Central memory CD8-positive, alpha-beta T cell (primary cell): Measurements from ENCODE around the gene SNAPC4.
"Not testable (repeated sequence)": the region's sequence is repeated elsewhere in the genome, so short reads cannot be mapped to it uniquely, and the experiment has no call there.

Experiments used
- ATAC-seq: fragments of 150-1000 bp; cut with Tn5 transposase; replicated peaks from 2 replicates; pipeline ENCODE4 v1.10.0; 2022; ENCODE audit warnings: mild to moderate bottlenecking, moderate FRiP score, moderate number of reproducible peaks; ENCODE audit not compliant: poor library complexity, severe bottlenecking; ENCODE audit errors: extremely low read depth
- DNase-seq, 2 donors: peaks; one replicate each; pipeline ENCODE4 v3.0.0; 2021; ENCODE audit warnings: low spot score in 2 of 2
- H3K27ac Mint-ChIP-seq: one replicate; pipeline ENCODE4 v1.8.0; 2022; ENCODE audit warnings: low read depth, mild to moderate bottlenecking, moderate library complexity, mixed read lengths
- H3K27me3 Mint-ChIP-seq: one replicate; pipeline ENCODE4 v1.8.0; 2022; ENCODE audit warnings: mixed read lengths
- H3K36me3 Mint-ChIP-seq: one replicate; pipeline ENCODE4 v1.8.0; 2022; ENCODE audit warnings: mild to moderate bottlenecking, moderate library complexity, mixed read lengths; ENCODE audit not compliant: insufficient read depth
- H3K4me1 Mint-ChIP-seq: one replicate; pipeline ENCODE4 v1.8.0; 2022; ENCODE audit warnings: mixed read lengths
- H3K4me3 Mint-ChIP-seq: one replicate; pipeline ENCODE4 v1.8.0; 2022; ENCODE audit warnings: mild to moderate bottlenecking, moderate library complexity, mixed read lengths
- H3K9me3 Mint-ChIP-seq: one replicate; pipeline ENCODE4 v1.8.0; 2022; ENCODE audit warnings: mixed read lengths

The SNAPC4 gene

GRCh38 chr9:136412962-136413361 lies 13.0 kb upstream of the SNAPC4 start:
- H3K27ac Mint-ChIP-seq: no peak overlapping the region
- peaks cover 25% of the 10 kb centered on the region for H3K4me1 Mint-ChIP-seq
- DNase-seq: no peak
- ATAC-seq: no peak
- no peak overlapping the region for H3K4me3 Mint-ChIP-seq
- H3K9me3 Mint-ChIP-seq: no peaks in the 10 kb centered on the region
- no peaks in the 10 kb centered on the region for H3K27me3 Mint-ChIP-seq
- H3K36me3 Mint-ChIP-seq: peaks cover 42% of the 10 kb centered on the region

- ATAC-seq: no peak
- Mint-ChIP-seq H3K36me3 (peaks cover 43% of the 10 kb centered on the region), H3K4me1 (peaks cover 25% of the 10 kb centered on the region), H3K27me3 (no peaks in the 10 kb centered on the region), H3K27ac (peak overlapping the region; percentile 92), H3K9me3 (no peaks in the 10 kb centered on the region), H3K4me3 (peak overlapping the region; percentile 83)
- no peak for DNase-seq
Measured at GRCh38 chr9:136411378-136411777, 11.4 kb upstream of the SNAPC4 start.

GRCh38 chr9:136410500-136411287 lies 10.7 kb upstream of the SNAPC4 start, which contains the start of the genes ENTR1 and PMPCA:
ENTR1 (minus strand) TSS chr9:136410614; CDS start chr9:136410397, 217 bp downstream.
PMPCA (plus strand) TSS chr9:136410658; CDS start chr9:136410669, 11 bp downstream.
- ATAC-seq: peak; percentile 88
- Mint-ChIP-seq H3K4me1 (peaks cover 25% of the 10 kb centered on the region), H3K27me3 (no peaks in the 10 kb centered on the region), H3K9me3 (no peaks in the 10 kb centered on the region), H3K36me3 (peaks cover 37% of the 10 kb centered on the region), H3K4me3 (peak within 1 kb of the TSS; percentile 83), H3K27ac (peak within 1 kb of the TSS; percentile 92)
- peak; percentile 90 to 93 for DNase-seq

DNA sequence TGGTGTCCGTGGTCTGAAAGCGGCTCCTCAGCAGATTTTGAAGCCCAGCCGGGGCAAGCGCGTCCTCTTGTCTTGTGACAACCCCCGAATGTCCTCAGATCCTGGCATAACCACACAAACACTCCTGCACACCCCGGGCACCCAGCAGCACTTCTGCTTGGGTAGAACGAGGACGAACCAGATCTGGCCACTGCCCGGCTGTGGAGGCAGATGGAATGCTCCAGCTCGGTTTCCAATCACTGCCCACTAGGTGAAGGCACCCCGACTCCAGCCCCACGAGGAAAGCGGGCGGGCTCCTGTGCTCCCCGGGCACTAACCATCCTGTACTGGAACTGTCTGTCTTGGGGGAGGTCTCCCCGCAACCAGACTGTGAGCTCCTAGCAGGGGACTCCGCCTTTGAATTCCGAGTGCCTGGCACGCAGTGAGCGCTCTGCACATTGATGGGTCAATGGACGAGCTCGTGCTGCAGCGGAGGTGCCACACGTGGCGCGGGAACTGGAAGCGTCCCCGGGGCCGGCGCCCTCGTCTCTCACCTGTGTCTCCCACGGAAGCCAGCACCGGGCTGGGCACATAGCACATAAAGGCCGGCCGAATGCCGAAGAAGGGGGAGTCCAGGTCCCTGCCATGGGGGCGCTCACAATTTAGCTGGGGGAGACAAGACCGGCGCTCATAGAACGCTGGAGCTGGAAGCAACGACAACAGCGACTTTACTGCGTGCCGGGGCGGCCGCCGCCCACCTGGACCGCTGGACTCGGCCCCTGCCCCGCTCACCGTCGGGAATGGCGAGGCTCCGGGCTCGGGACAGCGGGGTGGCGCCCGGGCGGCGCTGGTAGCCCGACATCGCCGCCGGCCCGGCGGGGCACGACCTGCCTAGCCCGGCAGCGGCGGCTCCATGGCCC lies 9.8 kb upstream of the SNAPC4 start:
- DNase-seq (no peak), ATAC-seq (peak; percentile 35)
- no peaks in the 10 kb centered on the region for H3K27me3 Mint-ChIP-seq
- H3K4me1 Mint-ChIP-seq: peaks cover 30% of the 10 kb centered on the region
- H3K9me3 Mint-ChIP-seq: no peaks in the 10 kb centered on the region
- H3K27ac Mint-ChIP-seq: peak overlapping the region; percentile 92
- peaks cover 38% of the 10 kb centered on the region for H3K36me3 Mint-ChIP-seq
- peak overlapping the region; percentile 83 for H3K4me3 Mint-ChIP-seq

- ATAC-seq (no peak), DNase-seq (no peak)
- Mint-ChIP-seq H3K27ac (no peak overlapping the region), H3K4me3 (no peak overlapping the region), H3K27me3 (no peaks in the 10 kb centered on the region), H3K9me3 (no peaks in the 10 kb centered on the region), H3K4me1 (peaks cover 45% of the 10 kb centered on the region), H3K36me3 (peaks cover 41% of the 10 kb centered on the region)
Measured at GRCh38 chr9:136407911-136408310, 7.9 kb upstream of the SNAPC4 start.

DNA sequence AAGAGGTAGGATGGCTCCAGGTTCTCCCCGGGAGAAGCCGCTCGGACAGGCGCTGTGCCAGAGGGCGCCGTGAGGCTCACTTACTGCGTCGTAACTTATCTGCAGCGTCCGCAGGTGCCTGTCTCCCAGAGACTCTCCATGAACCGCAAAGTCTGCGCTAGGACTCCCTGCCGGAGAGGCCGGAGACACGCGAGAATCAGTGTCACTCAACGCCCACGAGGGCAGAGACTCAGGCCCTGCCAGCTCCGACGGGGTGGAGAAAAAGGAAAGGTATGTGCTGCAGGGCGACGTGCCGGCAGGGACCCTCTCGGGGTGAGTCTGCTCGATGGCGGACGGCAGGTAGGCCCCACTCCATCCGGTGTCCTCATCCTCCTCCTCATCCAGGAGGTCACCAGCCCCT lies 7.1 kb upstream of the SNAPC4 start:
- not testable (repeated sequence) for ATAC-seq, H3K4me3 Mint-ChIP-seq, H3K9me3 Mint-ChIP-seq, H3K27me3 Mint-ChIP-seq, H3K27ac Mint-ChIP-seq, DNase-seq
- Mint-ChIP-seq H3K36me3 (peaks cover 38% of the 10 kb centered on the region), H3K4me1 (peaks cover 45% of the 10 kb centered on the region)

GRCh38 chr9:136405904-136406303 lies 5.9 kb upstream of the SNAPC4 start:
- H3K27ac Mint-ChIP-seq, H3K4me3 Mint-ChIP-seq, ATAC-seq, H3K9me3 Mint-ChIP-seq, DNase-seq, H3K27me3 Mint-ChIP-seq: not testable (repeated sequence)
- Mint-ChIP-seq H3K36me3 (peaks cover 35% of the 10 kb centered on the region), H3K4me1 (peaks cover 37% of the 10 kb centered on the region)

DNA sequence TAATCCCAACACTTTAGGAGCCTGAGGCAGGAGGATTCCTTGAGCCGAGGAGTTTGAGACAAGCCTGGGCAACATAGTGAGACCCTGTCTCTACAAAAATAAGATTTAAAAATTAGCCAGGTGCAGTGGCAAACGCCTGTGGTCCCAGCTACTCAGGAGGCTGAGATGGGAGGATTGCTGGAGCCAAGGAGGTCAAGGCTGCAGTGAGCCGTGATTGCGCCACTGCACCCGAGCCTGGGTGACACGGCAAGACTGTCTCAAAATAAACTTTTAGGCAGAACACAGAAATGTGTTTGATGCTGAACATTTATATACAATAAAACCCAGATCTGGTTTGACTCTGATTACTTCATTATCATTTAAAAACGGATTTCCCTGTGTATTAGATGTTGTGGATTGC lies 5.5 kb upstream of the SNAPC4 start:
- Mint-ChIP-seq H3K4me3 (no peak overlapping the region), H3K27me3 (no peaks in the 10 kb centered on the region), H3K4me1 (peaks cover 37% of the 10 kb centered on the region), H3K27ac (no peak overlapping the region), H3K36me3 (peaks cover 34% of the 10 kb centered on the region), H3K9me3 (no peaks in the 10 kb centered on the region)
- no peak for ATAC-seq
- no peak for DNase-seq

DNA sequence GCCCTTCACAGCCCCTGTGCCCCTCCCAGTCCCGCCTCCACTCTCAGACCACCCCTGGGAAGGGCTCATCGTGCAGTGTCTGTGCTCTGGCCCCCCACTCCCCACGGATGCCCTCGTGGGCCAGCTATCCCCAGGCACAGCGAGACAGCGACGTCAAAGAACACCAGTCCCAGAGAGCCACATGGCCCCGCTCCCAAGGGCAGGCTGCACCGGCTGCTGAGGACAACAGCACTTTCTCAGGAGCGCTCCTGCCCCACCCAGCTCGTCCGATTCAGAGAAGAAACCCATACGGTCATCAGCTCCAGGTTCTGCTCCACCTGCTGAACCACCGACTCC lies 4.8 kb upstream of the SNAPC4 start:
- no peak for DNase-seq
- Mint-ChIP-seq H3K4me3 (peak overlapping the region; percentile 70), H3K36me3 (peaks cover 30% of the 10 kb centered on the region), H3K27me3 (no peaks in the 10 kb centered on the region), H3K4me1 (peaks cover 35% of the 10 kb centered on the region), H3K9me3 (no peaks in the 10 kb centered on the region), H3K27ac (peak overlapping the region; percentile 82)
- no peak for ATAC-seq

DNA sequence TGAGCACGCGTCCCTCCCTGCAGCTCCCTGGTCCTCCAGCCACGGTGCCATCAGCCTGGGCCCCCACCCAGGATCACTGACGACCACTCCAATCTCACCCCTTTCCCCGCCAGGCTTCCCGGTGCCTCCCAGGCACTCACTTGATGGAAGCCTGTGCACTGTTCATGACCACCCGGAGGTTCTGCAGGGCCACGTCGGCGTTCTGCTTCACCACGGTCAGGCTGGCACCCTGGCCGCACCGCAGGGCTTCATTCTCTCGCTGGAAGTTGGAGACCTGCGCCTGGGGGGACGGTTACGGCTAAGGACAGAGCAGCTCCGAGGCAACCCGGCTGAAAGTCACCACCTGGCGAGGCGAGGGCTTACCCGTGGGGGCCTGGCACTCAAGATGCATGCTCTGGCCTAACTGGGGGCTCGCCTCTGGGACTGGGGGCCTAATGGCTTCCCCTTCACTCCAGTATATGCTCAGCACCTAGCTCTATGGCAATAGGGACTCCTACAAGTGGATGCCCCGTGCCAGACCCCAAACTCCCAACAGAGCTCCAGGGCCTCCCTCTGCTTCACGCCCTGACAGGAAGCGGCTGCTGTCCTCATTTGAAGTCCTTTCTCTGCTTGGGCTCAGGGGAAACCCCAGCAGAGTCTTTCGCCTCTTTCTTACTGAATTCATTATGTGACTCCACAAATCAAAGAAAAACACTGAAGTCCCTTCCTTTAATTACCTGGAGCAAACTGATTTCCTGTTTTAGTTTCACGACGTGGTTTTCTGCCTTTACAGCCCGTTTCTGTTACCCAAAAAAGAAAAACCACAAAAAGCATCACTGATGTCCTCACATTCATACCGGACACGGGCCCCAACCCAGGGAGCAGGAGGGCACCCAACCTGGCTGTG lies 4.2 kb upstream of the SNAPC4 start:
- Mint-ChIP-seq H3K4me1 (peaks cover 32% of the 10 kb centered on the region), H3K4me3 (peak overlapping the region; percentile 70), H3K36me3 (peaks cover 30% of the 10 kb centered on the region), H3K27me3 (no peaks in the 10 kb centered on the region), H3K27ac (peak overlapping the region; percentile 82), H3K9me3 (no peaks in the 10 kb centered on the region)
- ATAC-seq: peak; percentile 22
- peak in 1 of 2 donors; percentile 21 for DNase-seq

DNA sequence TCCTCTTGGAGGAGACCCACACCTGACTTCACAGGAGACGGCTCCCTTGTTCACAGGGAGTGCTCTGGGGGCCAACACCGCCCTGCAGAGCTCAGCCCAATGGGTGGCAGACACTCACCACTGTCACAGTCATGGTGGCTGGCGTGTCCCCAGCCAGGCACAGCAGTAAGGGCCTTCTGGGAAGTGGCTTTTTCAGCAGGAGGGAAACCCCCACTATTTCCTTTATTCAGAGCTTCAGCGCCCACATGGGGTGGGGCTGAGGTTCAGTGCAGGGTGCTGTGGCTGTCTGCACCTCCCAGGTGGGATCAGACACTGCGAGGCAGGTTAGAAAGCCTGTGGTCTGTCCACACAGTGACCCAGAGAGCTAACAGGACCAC lies 3.6 kb upstream of the SNAPC4 start:
- ATAC-seq: peak; percentile 90
- DNase-seq: peak; percentile 47 to 75
- Mint-ChIP-seq H3K27me3 (no peaks in the 10 kb centered on the region), H3K4me3 (peak overlapping the region; percentile 70), H3K4me1 (peaks cover 32% of the 10 kb centered on the region), H3K36me3 (peaks cover 30% of the 10 kb centered on the region), H3K9me3 (no peaks in the 10 kb centered on the region), H3K27ac (peak overlapping the region; percentile 82)

- peaks cover 25% of the 10 kb centered on the region for H3K36me3 Mint-ChIP-seq
- no peaks in the 10 kb centered on the region for H3K9me3 Mint-ChIP-seq
- H3K27me3 Mint-ChIP-seq: no peaks in the 10 kb centered on the region
- DNase-seq (no peak), ATAC-seq (no peak)
- H3K4me3 Mint-ChIP-seq: no peak overlapping the region
- peaks cover 33% of the 10 kb centered on the region for H3K4me1 Mint-ChIP-seq
- peak overlapping the region; percentile 55 for H3K27ac Mint-ChIP-seq
Measured at GRCh38 chr9:136402067-136402466, 2.1 kb upstream of the SNAPC4 start.
